ENCODE measurements around the gene AP5B1.

The AP5B1 gene

DNA sequence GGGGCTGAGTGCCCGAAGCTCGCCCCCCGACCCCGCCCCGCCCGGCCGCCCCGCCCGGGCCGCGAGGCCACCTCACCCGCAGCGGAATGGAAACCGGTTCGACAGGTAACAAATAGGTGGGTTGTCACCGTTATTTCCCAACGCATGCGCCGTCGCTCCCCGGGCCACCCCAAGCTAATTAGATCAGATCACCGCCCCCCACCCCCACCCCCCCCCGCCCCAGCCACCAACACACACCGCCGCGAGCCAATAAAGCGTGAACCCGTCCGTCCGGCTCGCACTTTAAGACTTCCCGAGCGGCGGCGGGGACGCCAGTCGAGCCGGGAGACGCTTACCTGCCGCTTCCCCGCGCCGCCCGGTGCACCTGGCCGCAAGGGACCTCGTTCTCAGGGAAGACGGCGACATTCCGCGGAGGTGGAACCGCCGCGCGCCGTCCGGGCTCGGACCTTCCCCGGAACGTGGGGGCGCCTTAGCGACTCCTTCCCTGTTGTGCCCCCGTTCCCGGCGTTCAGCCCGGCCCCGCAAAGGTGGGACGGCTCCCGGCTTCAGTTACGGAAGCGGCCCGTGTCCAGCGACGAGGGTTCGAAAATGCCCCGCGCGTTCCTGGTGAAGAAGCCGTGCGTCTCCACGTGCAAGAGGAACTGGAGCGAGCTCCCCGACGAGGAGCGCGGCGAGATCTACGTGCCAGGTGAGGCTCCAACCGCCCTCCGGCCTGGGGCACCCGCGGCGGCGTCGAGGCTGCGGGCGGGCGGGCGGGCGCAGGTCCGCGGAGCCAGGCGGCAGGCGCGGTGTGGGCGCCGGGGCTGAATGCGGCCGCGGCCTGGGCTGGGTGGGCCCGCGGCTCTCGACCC is 6.2 kb upstream of the AP5B1 start, which contains the start of gene OVOL1:
OVOL1 (plus strand) TSS at position 278 of the 851 bp plus-strand sequence; CDS start at position 589, 311 bp downstream.
- peaks cover 3% of the 10 kb centered on the region for H3K36me3 Mint-ChIP-seq (ENCODE audit: insufficient read depth)
- H3K27ac Mint-ChIP-seq = peak within 1 kb of the TSS in 1 of 2 donors; percentile 60
- no peaks in the 10 kb centered on the region for H3K9me3 Mint-ChIP-seq
- DNase-seq (no peak), ATAC-seq (replicated peaks) (peak; percentile 11)
- H3K4me1 Mint-ChIP-seq (ENCODE audit: low read depth in 2 of 2) = peaks cover 21 to 34% of the 10 kb centered on the region in 2 donors
- H3K4me3 Mint-ChIP-seq = peak within 1 kb of the TSS; percentile 79 to 83
- peaks cover 38 to 57% of the 10 kb centered on the region in 2 donors for H3K27me3 Mint-ChIP-seq

DNA sequence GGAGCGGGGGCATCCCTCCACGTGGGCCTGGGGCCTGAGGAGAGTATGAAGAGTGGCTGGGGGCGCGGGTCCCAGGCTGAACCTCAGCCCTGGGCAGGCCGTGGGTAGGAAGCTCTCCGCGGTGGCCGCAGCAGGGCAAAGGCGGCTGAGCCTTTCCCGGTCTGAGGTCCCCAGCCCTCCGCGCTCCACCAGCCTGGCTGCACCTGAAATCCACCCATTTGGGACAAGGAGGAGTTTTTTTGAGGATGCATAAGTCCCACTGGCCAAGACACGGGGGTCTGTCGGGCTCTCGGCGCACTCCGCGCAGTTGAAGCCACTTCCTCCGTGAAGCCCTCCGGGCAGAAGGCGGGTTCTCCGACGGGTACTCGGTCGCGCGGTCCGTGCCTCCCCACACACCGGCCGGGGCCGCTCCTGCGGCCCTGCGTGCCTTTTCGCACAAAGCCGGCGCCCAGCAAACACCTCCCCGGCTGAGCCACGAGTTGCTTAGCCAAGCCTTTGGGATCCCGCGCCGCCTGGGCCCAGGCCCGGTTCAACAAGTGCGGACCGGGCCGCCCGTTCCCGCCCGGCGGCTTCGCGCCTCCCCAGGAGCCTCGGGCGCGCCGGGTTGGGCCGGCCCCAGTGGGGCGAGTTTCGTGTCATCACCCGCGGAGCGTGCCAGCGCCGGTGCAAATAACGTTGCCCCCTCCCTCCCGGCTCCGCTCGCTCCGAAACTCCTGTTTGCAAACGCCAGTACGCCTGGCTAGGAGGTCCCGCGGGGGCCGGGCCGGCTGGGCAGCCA is 5.4 kb upstream of the AP5B1 start:
- peaks cover 21 to 25% of the 10 kb centered on the region in 2 donors for H3K4me1 Mint-ChIP-seq (ENCODE audit: low read depth in 2 of 2)
- no peak for DNase-seq

DNA sequence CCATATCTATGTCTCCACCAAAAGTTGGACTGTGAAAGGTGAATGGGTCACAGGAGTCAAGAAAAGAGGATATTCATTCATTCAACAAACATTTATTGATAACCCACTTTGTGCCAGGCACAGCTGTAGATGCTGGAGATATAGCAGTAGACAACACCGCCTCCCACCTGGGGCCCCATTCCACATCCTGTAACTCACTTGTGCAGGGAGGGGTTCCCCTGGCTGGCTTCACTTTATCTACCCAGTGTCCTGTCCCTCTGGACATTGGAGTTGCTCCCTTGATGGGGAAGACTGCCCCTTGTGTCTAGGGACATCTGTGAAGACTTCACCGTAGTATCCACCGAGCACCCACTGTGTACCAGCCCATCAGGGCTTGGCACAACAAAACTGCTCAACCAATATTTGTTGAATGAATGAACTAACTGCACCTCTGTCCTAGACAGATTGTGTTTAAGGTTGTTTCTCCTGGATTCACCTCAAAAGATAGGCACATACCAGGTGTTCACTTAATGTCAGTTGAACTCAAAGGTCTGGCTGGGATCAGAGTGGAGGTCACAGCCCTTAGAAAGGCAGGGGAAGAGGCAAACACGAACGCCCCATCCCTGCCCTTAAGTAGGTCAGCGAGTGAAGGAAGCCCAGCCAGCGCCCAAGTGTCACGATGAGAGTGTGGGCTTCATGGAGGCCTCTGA is 4.7 kb upstream of the AP5B1 start:
- Mint-ChIP-seq H3K27ac (peak overlapping the region in 1 of 2 donors; percentile 60), H3K9me3 (no peaks in the 10 kb centered on the region)

More for the DNA sequence above, 5.4 kb upstream of the AP5B1 start:
- Mint-ChIP-seq H3K4me3 (peak overlapping the region; percentile 74 to 83), H3K27ac (peak overlapping the region in 1 of 2 donors; percentile 60), H3K9me3 (no peaks in the 10 kb centered on the region), H3K27me3 (peaks cover 38 to 57% of the 10 kb centered on the region in 2 donors), H3K36me3 (ENCODE audit: insufficient read depth) (peaks cover 3% of the 10 kb centered on the region)
- peak; percentile 17 for ATAC-seq (replicated peaks)

DNA sequence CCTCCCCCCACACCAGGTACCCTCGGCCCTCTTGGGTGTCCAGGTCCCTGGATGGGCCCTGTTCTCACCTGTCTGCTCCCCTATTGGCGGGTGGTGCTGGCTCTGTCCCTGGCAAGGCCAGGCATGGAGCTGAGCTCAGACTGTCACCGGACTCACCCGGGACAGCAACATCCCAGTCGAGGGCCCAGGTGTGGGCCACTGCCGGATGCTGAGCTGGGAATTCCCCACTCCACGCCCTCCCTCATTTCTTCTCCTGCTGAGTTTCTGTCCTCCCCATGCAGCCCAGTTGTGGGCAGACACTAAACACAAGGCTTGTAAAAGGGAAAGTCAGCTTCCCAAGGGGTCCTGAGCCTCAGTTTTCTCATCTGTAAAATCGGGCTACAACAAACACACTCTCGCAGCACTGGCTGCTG is 2.0 kb upstream of the AP5B1 start:
- Mint-ChIP-seq H3K4me1 (ENCODE audit: low read depth in 2 of 2) (peaks cover 21 to 22% of the 10 kb centered on the region in 2 donors), H3K27me3 (peaks cover 15 to 29% of the 10 kb centered on the region in 2 donors), H3K9me3 (no peaks in the 10 kb centered on the region), H3K27ac (no peak overlapping the region), H3K36me3 (ENCODE audit: insufficient read depth) (peaks cover 8% of the 10 kb centered on the region), H3K4me3 (peak overlapping the region in 1 of 2 donors; percentile 49)
- no peak for DNase-seq
- no peak for ATAC-seq (replicated peaks)

More for the DNA sequence above, 4.7 kb upstream of the AP5B1 start:
- Mint-ChIP-seq H3K4me3 (peak overlapping the region; percentile 72 to 78), H3K36me3 (ENCODE audit: insufficient read depth) (peaks cover 2% of the 10 kb centered on the region), H3K4me1 (ENCODE audit: low read depth in 2 of 2) (peaks cover 20 to 21% of the 10 kb centered on the region in 2 donors), H3K27me3 (peaks cover 33 to 53% of the 10 kb centered on the region in 2 donors)
- ATAC-seq (replicated peaks) (peak; percentile 21), DNase-seq (no peak)

DNA sequence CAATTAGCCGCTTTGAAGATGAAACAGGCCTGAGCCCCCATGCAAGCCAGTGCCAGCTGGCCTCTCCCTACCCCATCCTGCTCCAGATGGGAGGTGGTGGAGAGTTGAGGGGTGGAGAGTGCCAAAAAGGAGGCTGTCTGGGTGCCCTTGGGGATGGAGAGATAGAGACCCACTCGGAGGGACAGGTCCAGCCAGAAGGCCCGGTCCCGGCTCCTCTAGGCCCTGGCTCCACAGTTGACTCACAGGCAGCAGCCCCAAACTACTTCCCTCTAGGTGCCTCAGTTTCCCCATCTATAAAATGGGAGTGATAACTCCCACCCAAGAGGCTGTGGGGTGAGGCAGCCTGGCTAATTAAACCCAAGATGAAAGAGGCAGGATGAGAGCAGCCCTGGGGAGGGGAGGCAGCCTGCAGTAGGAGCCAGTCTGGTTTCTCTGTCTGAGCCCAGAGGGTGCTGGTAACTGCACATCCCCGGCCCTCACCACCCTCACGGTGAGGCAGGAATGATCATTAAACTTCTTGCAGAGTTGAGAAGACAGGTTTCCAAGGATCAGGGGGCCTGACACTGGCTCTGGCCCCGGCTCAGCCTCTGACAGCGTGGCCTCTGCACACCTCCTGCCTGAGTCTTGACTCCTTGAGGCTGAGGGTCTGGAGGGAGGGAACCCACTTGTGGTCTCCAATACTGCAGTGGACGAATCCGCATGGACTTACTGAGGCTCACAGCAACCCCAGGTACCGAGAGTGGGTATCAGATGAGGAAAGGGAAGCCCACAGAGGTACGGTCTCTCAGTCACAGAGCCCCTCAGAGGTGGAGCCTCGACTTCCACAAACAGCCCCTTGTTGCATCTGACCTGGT is 1.4 kb upstream of the AP5B1 start:
- Mint-ChIP-seq H3K27me3 (peaks cover 12 to 24% of the 10 kb centered on the region in 2 donors), H3K36me3 (ENCODE audit: insufficient read depth) (peaks cover 10% of the 10 kb centered on the region), H3K27ac (no peak overlapping the region), H3K4me3 (peak overlapping the region in 1 of 2 donors; percentile 49), H3K4me1 (ENCODE audit: low read depth in 2 of 2) (peaks cover 22 to 23% of the 10 kb centered on the region in 2 donors), H3K9me3 (no peaks in the 10 kb centered on the region)
- no peak for DNase-seq
- ATAC-seq (replicated peaks) = no peak

DNA sequence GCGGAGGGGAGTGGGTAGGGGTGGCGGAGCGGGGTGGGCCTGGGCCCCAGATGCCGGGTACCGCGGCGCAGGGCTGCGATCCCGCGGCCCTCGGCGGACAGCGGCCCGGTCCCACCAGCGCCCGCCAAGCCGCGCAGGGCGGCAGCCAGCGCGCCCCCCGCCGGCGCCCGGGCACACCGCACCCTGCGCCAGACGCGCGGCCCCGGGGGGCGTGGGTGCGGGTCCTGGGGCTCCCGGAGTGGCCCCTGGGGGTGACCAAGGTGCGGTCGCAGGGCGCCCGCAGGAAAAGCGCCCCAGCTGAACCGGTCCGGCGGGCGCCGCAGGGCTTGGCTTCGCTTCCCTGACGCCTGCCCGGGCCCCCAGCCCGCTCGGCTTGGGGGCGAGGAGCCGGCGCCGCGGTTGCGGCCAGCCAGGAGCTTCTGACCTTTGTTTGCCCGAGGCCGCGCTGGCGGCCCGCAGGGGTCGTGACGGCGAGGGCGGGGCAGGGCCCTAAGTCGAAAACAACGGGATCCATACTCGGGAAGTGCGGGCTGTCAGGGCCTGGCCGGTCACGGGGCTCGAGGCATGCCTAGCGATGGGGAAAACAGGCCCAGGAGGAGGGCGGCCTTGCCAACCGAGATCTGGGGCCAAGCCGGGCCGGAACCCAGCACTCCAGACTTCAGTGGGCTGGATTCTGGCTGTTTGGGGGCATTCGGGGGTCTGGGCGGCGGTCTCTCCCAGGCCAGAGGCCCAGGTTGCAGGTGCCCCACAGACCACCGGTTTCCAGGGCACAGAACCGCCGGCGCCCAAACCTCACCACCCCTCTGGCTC is 581 bp upstream of the AP5B1 start:
- H3K36me3 Mint-ChIP-seq (ENCODE audit: insufficient read depth) = peaks cover 16% of the 10 kb centered on the region
- H3K4me3 Mint-ChIP-seq = peak overlapping the region in 1 of 2 donors; percentile 43
- no peak overlapping the region for H3K27ac Mint-ChIP-seq
- DNase-seq (peak in 1 of 3 experiments; percentile 55), ATAC-seq (replicated peaks) (peak; percentile 43)
- H3K4me1 Mint-ChIP-seq (ENCODE audit: low read depth in 2 of 2) = peaks cover 23 to 24% of the 10 kb centered on the region in 2 donors
- H3K27me3 Mint-ChIP-seq = peaks cover 9 to 18% of the 10 kb centered on the region in 2 donors
- H3K9me3 Mint-ChIP-seq = no peaks in the 10 kb centered on the region

DNA sequence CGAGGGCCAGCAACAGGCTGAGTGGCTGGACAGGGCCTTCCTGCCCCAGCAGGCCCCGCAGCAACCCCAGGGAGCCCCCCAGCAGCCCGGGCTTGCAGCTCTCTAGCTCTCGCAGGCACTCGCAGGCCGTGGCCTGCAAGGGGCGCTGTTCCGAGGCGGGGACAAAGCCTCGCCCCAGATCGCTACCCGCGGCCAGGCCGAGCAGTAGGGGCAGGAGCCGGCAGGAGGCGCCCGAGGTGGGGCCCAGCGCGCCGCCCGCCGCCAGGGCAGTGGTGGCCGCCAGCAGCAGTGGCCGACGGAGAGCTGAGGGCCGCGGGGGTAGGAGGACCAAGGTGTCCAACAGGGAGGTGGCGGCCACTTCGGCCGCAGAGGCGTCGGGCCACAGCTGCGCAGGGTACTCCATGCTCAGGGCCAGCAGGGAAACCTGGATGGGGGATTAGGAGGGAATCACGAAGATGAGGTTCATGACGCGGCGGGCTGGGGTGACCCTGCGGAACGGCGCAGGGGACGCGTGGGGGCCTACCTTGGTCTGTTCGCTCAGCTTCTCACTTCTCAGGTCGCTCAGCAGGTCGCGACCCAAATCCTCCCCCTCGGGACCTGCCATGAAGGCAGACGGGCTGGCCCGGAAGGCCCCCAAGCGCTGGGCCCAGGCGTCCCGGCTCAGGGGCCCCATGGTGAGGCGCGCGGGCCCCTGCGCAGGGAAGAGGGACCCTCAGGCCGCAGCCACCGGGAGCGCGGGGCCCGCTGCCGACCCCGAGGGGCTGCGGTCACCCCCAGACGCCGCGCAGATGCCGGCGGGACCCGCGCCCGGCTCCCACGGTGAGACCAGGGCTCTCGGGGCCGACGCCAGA is 632 bp downstream of the AP5B1 start:
- peak overlapping the region; percentile 74 to 85 for H3K27ac Mint-ChIP-seq
- peaks cover 14 to 15% of the 10 kb centered on the region in 2 donors for H3K4me1 Mint-ChIP-seq (ENCODE audit: low read depth in 2 of 2)
- peaks cover 21% of the 10 kb centered on the region for H3K36me3 Mint-ChIP-seq (ENCODE audit: insufficient read depth)
- H3K4me3 Mint-ChIP-seq = peak overlapping the region; percentile 89 to 90
- H3K9me3 Mint-ChIP-seq = no peaks in the 10 kb centered on the region
- H3K27me3 Mint-ChIP-seq = peaks cover 0 to 6% of the 10 kb centered on the region in 2 donors
- peak; percentile 74 for ATAC-seq (replicated peaks)
- DNase-seq = peak; percentile 77 to 81 (median 80)

DNA sequence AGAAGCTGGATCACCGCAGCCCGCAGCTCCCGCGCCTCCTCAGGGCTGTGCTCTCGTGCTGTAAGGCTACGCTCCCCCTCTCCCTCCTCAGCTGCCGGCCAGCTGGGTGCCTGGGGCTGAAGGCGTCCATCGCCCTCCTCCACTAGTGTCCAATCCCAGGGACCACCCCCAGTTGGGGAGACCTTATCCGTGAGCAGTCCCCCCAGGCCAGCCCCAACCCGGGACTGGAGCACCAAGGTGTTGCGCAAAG is 1.2 kb downstream of the AP5B1 start:
- H3K4me1 Mint-ChIP-seq (ENCODE audit: low read depth in 2 of 2) = peaks cover 13 to 14% of the 10 kb centered on the region in 2 donors
- peaks cover 21% of the 10 kb centered on the region for H3K36me3 Mint-ChIP-seq (ENCODE audit: insufficient read depth)
- peak overlapping the region; percentile 89 to 90 for H3K4me3 Mint-ChIP-seq
- no peak for DNase-seq
- no peak for ATAC-seq (replicated peaks)
- no peaks in the 10 kb centered on the region for H3K9me3 Mint-ChIP-seq
- H3K27ac Mint-ChIP-seq = peak overlapping the region; percentile 74 to 85
- H3K27me3 Mint-ChIP-seq = peaks cover 0 to 6% of the 10 kb centered on the region in 2 donors

DNA sequence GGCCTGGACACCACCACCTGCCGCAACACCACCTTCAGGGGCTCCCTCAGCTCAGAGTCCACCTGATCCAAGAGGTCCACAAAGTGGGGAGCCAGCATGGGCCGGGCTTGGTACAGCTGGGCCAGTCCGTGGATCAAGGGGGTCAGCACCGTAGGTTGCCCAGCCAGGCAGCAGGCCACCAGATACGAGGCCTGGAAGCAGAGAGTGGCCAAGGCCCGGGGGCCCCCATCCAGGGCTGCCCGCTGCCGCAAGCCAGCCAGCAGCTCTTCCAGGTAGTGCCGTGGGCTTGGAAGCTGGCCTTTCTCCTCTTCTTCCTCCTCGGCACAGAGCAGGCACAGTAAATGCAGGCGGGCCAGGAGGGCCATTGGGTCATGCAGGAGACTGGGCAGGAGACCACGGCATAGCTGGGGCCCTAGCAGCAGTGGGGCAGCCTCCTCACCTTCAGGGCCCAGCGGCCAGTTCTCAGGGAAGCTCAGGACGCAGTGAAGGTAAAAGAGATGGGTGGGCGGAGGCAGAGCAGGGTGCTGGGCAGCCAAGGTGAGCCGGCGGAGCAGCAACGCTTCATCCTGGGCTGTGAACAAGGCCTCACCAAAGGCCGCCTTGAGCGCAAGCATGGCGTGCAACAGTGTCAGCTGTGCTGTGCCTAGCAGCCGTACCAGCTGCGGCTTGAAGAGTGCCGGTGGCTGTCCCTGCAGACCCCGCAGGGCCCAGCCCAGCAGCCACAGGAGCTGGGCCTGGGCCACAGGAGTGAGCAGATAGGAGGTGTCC is 1.7 kb downstream of the AP5B1 start:
- peaks cover 13 to 14% of the 10 kb centered on the region in 2 donors for H3K4me1 Mint-ChIP-seq (ENCODE audit: low read depth in 2 of 2)
- peaks cover 21% of the 10 kb centered on the region for H3K36me3 Mint-ChIP-seq (ENCODE audit: insufficient read depth)
- H3K9me3 Mint-ChIP-seq = no peaks in the 10 kb centered on the region
- peaks cover 0 to 4% of the 10 kb centered on the region in 2 donors for H3K27me3 Mint-ChIP-seq
- H3K4me3 Mint-ChIP-seq = peak overlapping the region; percentile 89 to 90
- H3K27ac Mint-ChIP-seq = peak overlapping the region in 1 of 2 donors; percentile 74
- DNase-seq (no peak), ATAC-seq (replicated peaks) (no peak)

DNA sequence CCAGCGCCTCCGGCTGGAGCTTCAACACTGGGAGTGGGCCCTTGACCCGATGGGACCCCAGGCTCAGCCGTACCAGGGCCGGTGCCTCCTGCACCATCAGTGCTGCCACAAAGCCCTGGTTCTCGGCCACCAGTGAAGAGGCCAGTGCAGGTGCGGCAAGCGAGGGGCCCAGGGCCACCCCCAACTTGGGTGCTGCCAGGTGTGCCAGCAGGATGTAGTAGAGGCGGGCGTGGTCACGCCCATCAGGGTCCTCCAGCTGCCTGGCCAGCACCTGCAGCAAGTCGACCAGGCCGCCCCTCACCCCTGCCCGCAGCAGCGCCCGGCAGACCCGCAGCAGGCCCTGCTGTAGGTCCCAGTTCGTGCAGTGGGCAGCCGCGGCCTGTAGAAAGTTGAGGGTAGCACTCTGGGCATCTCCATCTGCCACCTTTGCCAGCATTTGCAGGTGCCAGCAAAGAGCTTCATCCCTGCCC is 2.3 kb downstream of the AP5B1 start:
- peaks cover 13 to 14% of the 10 kb centered on the region in 2 donors for H3K4me1 Mint-ChIP-seq (ENCODE audit: low read depth in 2 of 2)
- ATAC-seq (replicated peaks) (no peak), DNase-seq (no peak)
- no peaks in the 10 kb centered on the region for H3K9me3 Mint-ChIP-seq
- no peaks in the 10 kb centered on the region for H3K27me3 Mint-ChIP-seq
- peak overlapping the region; percentile 89 to 90 for H3K4me3 Mint-ChIP-seq
- H3K27ac Mint-ChIP-seq = no peak overlapping the region
- H3K36me3 Mint-ChIP-seq (ENCODE audit: insufficient read depth) = peaks cover 21% of the 10 kb centered on the region
